H1 (cell line): ENCODE data around the gene PDE4DIP.
"Not testable (repeated sequence)": the region's sequence is repeated elsewhere in the genome, so short reads cannot be mapped to it uniquely, and the experiment has no call there.

ENCODE experiments used
- CREB1 ChIP-seq: IDR thresholded peaks from 2 replicates; pipeline ENCODE4 v1.6.1; 2012; ENCODE audit warnings: inconsistent platforms
- CTCF ChIP-seq, 3 experiments: IDR thresholded peaks; 1 replicate in 2 of 3; 2 replicates in 1 of 3; pipeline versions ENCODE4 v1.5.1 to v1.6.1; 2011; ENCODE audit warnings: low read length in 3 of 3, mild to moderate bottlenecking in 3 of 3, inconsistent platforms in 2 of 3, low read depth in 1 of 3, moderate library complexity in 1 of 3; ENCODE audit not compliant: insufficient read depth in 1 of 3; ENCODE audit errors: control extremely low read depth in 1 of 3
- EP300 ChIP-seq, 2 experiments: IDR thresholded peaks; 1 replicate in 1 of 2; 2 replicates in 1 of 2; pipeline ENCODE4 v1.6.1; 2011 to 2012; ENCODE audit warnings: low read depth in 2 of 2, low read length in 2 of 2, mild to moderate bottlenecking in 2 of 2, borderline replicate concordance in 1 of 2, inconsistent platforms in 1 of 2, moderate library complexity in 1 of 2
- JUN ChIP-seq: IDR thresholded peaks from 2 replicates; pipeline ENCODE4 v1.6.1; 2011; ENCODE audit warnings: low read depth, mild to moderate bottlenecking, improper control_type of control experiment, low read length
- JUND ChIP-seq: IDR thresholded peaks from 2 replicates; pipeline ENCODE4 v1.6.1; 2011; ENCODE audit warnings: mild to moderate bottlenecking, improper control_type of control experiment, low read length
- NRF1 ChIP-seq: IDR thresholded peaks from 2 replicates; pipeline ENCODE4 v1.6.1; 2011; ENCODE audit warnings: mild to moderate bottlenecking, low read depth, low read length, improper control_type of control experiment
- POLR2A ChIP-seq, 2 experiments: IDR thresholded peaks; 1 replicate in 1 of 2; 2 replicates in 1 of 2; pipeline ENCODE4 v1.6.1; 2011; ENCODE audit warnings: low read depth in 2 of 2, low read length in 2 of 2, mild to moderate bottlenecking in 2 of 2; ENCODE audit errors: control extremely low read depth in 1 of 2
- POLR2AphosphoS5 ChIP-seq: IDR thresholded peaks from 2 replicates; pipeline ENCODE4 v1.6.1; 2011; ENCODE audit warnings: low read depth, low read length
- SRF ChIP-seq: IDR thresholded peaks from 2 replicates; pipeline ENCODE4 v1.6.1; 2011; ENCODE audit warnings: mild to moderate bottlenecking, low read depth, low read length, moderate library complexity
- SUZ12 ChIP-seq: fragments of 200-600 bp; sonication (generic); IDR thresholded peaks from 2 replicates; pipeline ENCODE4 v1.6.1; 2012; ENCODE audit warnings: mild to moderate bottlenecking, inconsistent platforms, low read length, moderate library complexity, mixed read lengths
- USF2 ChIP-seq: IDR thresholded peaks from 2 replicates; pipeline ENCODE4 v1.6.1; 2011; ENCODE audit warnings: low read length, improper control_type of control experiment
- YY1 ChIP-seq: IDR thresholded peaks from 2 replicates; pipeline ENCODE4 v1.6.1; 2011; ENCODE audit warnings: low read depth, mild to moderate bottlenecking, low read length

DNA sequence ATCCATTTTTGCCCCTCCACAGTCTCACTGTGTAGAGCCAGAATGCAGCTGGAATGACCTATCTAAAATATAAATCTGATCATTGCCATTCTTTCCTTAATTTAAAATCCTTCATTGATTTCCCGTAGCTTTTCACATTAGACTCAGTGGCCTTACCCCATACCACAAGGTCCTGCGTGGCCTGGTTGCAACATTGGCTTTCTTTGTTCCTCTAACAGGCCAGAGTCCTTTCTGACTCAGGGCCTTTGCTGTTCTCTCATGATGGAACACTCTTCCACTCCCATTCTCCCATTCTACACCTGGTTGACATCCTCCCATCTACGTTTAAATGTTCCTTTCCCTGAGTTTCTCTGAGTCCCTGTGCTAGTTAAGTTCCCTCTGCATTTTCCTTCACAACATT lies 18.4 kb downstream of the PDE4DIP start:
- TF ChIP-seq CTCF (IDR thresholded peaks at IDR 0.05; ENCODE audit: control extremely low read depth in 1 of 3, insufficient read depth in 1 of 3, low read depth in 1 of 3, low read length in 3 of 3); EP300 (IDR thresholded peaks at IDR 0.05; ENCODE audit: borderline replicate concordance in 1 of 2, low read depth in 2 of 2, low read length in 2 of 2); POLR2AphosphoS5; YY1; JUN; CREB1; NRF1; POLR2A (IDR thresholded peaks at IDR 0.05; ENCODE audit: control extremely low read depth in 1 of 2, low read depth in 2 of 2, low read length in 2 of 2); USF2; SUZ12; JUND; SRF: not testable (repeated sequence)
